ENCODE measurements around the gene C17orf75.

DNA sequence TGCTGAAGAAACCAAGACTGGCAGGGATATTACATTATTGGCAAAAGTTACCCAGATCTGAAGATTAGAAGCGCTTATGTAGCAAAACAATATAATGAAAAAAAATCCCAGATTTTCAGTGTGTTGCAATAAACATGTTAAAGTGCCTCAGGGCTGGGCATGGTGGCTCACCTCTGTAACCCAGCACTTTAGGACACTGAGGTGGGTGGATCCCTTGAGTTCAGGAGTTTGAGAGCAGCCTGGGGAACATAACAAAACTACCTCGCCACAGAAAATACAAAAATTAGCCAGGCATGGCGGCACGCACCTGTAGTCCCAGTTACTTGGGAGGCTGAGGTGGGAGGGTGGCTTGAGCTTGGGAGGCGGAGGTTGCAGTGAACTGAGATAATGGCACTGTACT is 14.8 kb upstream of the C17orf75 start:
- TF ChIP-seq, protein P1, sequence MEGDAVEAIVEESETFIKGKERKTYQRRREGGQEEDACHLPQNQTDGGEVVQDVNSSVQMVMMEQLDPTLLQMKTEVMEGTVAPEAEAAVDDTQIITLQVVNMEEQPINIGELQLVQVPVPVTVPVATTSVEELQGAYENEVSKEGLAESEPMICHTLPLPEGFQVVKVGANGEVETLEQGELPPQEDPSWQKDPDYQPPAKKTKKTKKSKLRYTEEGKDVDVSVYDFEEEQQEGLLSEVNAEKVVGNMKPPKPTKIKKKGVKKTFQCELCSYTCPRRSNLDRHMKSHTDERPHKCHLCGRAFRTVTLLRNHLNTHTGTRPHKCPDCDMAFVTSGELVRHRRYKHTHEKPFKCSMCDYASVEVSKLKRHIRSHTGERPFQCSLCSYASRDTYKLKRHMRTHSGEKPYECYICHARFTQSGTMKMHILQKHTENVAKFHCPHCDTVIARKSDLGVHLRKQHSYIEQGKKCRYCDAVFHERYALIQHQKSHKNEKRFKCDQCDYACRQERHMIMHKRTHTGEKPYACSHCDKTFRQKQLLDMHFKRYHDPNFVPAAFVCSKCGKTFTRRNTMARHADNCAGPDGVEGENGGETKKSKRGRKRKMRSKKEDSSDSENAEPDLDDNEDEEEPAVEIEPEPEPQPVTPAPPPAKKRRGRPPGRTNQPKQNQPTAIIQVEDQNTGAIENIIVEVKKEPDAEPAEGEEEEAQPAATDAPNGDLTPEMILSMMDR (IDR thresholded peaks at IDR 0.05; ENCODE audit: insufficient read depth, low read length, poor library complexity, severe bottlenecking) = no peak
- no peak for TF ChIP-seq EZH2phosphoT487 (conservative IDR thresholded peaks at IDR 0.05; ENCODE audit: low read length)

Data from SU-DHL-6 (cell line).